Amygdala (tissue), 56 donors: ENCODE measurements around the gene ARHGAP5.

ENCODE experiments used
- DNase-seq, 56 donors: peaks; one replicate each; lab custom pipeline; 2025; lab: John Stamatoyannopoulos, UW

Gene ARHGAP5

DNA sequence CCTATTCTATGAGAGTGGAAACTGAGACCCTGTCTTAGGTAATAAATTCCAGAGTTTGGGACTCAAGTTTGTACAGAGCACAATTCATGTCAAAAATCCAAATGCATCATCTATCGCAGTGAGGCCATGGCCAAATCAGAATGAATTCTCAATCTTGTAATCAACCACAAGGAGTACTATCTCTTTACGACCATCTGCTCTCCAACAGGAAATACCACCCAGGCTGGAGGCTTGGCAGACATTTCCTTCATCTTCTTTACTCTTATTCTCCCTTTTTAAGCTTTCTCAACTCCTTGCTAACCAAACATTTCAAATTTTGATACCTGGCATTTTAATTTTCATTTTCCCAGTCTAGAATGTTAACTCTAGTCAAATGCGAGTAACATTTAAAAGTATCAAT lies 92.1 kb downstream of the ARHGAP5 start:
- no peak for DNase-seq

DNA sequence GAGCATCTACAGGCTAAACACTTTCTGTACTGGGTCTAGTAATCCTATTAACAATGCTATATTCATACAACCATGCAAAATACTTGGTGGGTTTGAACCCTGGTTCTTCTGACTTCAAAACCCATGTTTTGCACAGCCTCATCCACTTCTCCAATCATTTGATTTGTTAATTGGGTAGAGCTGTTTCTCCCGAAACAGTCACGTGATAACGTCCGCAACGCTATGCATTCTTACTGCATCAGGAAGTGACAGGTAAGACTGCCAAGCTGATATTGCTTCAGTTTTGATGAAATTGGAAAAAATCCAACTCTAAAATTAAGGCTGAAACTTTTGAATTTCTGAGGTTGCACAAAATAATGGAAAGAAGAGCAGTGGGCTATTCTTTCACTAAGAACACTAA lies 94.4 kb downstream of the ARHGAP5 start:
- no peak for DNase-seq

DNA sequence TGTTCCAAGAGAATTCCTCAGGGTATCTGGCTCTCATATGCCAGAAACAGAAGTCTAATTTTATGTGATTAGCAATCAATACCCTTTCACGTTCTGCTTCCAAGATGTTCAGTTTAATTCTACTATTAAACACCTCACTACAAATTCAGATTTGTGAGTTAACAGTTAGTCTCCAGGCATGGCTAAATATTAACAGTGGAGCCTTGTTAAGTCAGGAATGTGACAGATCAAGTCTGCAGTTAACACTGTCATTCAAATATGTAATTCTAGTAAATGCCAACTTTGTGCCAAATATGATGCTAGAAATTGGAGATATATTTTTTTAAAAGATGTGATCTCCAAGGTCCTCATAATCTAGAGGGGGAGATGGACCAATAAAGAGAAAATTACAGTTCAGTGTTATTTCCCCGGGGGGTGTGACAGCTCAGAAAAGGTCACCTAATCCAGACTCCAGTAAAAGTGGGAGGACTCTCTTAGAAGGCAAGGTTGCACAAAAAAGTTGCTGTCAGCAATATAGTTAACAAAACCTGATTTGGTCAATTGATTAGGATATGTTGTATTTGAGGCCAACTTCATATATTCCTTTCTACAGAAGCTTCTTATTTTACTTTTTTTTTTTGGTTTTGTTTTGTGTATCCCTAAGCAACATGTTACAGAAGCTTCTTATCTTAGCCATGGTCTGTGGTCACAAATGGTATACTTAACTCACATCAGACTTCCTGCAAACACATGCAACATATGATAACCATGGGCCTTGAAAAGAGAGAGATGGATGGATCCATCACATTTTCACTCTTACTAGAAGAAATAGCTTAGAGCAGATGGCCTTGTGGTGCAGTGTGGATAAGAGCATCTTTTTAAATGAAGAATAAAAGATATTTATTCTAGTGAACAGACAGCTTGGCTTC lies 106.3 kb downstream of the ARHGAP5 start:
- DNase-seq, result no peak

DNA sequence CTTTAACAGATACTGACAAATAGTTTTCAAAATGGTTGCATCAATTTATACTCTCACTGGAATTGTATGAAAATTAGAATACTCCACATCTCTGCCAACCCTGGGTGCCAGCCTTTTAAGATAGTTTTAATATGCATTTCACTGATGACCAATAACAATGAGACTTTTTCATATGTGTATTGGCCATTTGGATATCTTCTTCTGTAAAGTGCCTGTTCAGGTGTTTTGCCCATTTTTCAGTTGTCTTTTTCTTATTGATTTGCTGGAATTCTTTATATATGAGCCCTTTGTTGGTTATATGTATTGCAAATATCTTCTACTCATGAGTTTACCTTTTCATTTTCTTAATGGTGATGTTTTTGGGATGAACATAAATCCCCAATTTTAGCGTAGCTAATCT lies 108.0 kb downstream of the ARHGAP5 start:
- no peak for DNase-seq

DNA sequence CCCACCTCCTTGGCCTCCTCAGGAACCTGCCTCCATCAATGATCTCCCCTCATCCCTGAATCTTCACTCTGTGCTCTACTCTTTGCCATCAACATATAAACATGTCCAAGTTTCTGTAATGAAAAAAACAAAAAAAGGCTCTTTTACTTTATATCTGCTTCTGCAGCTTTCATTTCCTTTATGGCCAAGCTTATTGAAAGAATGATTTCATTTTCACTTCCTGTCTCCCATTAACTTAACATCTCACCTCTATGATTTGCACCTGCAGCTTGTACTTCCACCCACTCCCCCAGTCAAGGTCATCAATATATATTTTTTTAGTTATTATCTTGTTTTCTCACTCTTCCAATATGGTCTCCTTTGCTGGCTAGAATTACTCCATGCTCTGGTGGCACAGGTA lies 109.1 kb downstream of the ARHGAP5 start:
- no peak for DNase-seq

DNA sequence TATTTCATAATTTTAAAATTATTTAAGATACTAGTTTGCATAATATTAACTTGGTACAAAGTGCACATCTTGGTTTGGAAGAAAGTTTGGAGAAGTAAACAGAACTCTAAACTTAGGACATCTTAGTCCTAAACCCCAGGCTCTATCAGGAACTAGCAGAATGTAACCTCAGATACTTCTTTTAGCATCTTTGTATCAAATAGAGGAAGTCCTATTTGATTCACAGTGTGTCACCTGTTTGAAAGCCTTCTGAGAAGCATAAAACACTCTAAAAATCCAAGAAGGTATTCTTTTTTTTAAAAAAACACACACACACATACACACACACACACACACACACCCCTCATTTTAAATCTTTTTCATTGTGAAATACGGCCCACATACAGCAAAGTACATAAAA lies 112.7 kb downstream of the ARHGAP5 start:
- DNase-seq, result no peak

DNA sequence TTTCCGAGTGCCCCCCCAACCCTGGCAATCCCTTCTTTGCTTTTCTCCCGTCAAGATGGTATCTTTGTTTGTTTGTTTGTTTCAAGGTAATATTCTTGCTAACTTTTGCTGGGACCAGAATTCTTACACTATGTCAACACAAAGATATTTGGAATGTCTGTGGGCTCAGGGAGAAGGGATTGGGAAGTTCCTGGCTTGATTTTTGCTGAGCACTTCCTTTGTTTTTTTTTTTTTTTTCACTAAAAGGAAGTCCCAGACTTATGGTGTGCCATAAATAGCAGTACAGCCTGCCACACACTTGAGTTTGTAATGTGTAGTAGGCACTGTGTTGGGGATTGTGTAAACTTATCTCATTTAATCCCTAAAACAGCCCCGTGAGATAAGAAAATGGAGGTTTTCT lies 113.6 kb downstream of the ARHGAP5 start:
- DNase-seq, result no peak

DNA sequence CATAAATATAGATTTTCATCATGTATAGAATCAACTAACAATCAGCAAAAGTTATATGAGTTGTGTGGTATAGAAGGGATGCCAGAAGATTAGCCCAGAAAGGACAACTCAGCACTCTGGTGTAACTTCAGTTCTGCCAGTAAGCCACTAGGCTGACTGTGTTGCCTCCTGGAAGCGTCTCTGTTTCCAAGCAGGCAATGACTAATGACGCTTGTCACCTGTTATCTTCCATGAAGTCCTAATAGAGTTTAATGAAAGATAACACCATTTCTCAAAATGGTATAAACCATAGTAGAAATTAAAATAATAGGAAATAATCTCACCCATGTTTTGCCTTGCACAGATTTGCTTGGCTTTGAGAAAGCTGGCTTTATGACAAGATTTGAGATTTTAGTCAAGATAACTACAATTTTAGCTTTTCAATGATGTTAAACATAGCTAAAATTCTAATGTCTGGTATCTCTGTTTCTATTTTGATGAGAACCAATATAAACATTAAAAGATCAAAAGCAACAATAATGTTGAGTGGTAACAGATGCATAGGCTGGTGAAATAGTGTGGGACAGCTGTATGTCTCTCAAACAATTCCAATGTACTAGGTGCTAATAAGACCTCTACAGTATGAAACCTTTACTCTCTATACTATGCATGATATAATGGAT lies 115.7 kb downstream of the ARHGAP5 start:
- DNase-seq, result no peak

DNA sequence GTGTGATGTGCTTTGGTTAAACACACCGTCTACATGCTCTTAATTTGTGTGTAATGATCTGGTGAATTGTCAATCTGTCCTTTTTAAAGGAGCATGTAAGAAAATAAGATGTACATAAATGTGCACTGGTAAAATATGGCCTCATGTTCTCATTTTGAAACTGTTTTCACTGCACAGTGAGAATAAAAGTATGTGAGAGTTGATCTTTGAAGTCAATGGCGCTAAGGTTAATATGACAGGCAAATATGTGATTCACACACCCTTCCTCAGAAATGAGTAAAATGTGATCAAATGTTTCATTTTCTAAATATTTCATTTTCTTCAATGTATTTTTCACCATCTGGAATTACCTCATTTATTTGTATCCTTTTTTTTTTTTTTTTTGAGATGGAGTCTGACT lies 116.4 kb downstream of the ARHGAP5 start:
- no peak for DNase-seq

DNA sequence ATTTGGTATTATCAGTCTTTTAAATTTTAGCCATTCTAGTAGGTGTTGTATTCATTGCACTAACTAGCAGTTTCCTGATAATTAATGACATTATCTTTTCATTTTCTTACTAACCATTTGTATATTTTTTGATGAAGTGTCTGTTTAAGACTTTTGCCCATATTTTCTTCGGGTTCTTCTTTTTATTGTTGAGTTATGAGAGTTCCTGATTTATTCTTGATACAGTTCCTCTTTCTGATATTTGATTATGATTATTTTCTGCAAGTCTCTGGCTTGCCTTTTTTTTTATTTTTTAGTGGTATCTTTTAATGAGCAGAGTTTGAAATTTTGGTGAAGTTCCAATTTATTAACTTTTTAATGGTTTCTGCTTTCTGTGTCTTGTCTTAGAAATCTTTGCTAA lies 118.5 kb downstream of the ARHGAP5 start:
- no peak for DNase-seq

DNA sequence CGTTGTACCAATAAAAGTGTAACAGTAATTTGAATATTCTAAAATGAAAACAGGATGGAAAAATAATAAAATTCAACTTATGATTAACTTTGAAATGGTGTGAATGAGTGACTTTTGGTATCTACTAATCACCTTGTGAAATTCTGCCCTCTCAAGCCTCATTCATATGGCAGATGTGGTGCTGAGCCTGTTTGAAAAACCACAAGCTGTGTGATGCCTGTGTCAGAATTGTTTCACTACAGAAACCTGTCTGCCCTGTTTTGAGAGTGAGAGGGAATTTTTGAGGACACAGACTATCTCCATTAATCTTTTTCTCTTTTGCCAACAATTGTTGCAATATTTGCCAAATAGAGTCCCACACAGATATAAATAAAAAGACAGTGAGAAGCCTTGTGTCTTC lies 120.8 kb downstream of the ARHGAP5 start:
- DNase-seq, result no peak

DNA sequence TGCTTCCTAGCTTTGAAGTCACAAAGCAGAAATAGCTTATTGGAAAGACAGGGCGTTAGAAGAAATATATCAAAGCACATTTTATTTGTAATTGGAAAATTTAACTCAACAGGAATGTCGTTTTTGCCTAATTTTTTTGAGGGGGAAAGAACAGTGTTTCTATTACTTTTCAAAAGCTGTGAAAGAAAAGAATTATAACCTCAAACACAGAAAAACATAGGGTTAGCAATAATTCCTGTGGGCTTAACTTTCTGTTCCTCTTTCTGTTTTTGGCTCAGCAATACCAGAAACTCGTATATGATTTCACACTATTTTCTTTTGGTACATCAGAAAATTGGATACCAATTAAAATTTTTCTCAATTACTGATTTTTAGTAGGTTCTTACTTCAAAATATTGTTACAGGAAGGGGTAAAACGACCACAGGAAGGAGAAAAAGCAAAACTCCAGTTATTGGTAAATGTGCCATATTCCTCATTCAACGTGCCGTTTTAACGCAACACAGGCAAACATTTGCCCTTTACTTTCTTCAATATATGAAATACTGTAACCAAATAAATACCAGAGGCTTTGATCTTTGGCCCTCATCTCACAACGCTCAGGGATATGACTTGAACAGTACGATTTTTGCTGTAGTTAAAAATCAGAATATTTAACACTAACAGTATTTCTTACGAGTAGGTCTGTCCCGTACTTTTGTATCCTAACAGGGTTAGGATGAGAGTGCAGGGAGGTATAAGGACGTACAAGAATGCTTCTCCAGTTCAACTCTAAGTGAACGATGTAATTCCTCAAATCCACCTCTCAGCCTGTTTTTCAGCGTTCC lies 123.5 kb downstream of the ARHGAP5 start:
- no peak for DNase-seq

DNA sequence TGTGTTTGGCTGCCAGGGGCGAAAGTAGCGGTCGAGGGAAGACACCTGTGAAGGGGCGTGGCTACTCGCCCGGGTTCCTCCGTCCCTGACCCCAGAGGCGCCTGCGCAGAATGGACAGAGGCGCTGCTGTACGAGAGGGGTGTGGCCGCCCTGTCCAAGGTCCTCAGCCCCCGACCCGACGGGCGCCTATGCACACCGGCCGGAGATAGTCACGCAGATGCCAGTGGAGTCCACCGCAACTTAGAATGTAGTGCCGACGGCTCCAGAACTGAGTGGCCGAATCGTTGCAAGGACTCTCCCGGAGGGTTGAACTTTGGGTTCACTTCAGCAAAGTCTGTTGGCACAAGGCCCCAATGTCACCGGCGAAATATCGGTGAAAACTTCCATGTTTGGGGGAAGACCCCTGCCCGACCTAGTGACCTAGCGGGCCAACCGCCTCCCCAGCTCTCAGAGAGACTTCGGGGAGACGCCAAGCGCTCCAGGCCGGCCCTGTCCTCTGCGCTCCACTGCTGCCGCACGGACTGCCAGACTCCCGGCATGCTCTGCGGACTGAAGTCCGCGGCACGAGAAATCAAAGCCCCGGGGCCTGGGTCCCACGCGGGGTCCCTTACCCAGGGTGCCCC lies 124.2 kb downstream of the ARHGAP5 start:
- peak in 53 of 56 donors; percentile 8 to 86 (median 59) for DNase-seq

DNA sequence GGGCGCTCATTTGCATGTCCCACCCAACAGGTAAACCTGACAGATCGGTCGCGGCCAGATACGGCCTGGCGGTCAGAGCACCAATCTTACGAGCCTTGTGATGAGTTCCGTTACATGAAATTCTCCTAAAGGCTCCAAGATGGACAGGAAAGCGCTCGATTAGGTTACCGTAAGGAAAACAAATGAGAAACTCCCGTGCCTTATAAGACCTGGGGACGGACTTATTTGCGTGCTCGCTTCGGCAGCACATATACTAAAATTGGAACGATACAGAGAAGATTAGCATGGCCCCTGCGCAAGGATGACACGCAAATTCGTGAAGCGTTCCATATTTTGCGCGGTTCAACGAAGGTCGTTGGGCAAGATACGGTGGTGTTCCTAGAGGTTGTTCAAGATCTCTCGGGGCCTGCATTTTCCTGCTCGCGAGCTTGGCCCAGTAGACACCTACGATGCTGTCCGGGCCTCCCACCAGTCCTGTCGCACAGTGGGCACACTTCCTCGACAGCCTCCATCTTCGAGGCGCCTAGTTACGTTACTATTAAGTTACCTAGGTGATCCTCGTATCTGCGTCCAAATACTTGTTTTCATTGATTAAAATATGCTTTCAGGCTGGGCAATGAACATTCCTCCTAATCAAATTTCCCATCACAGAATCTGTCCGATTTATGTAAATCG lies 124.8 kb downstream of the ARHGAP5 start, which contains the start of gene RNU6-7:
Gene RNU6-7 (plus strand): TSS at position 230 of the 675 bp plus-strand sequence.
- peak in 22 of 56 donors; percentile 9 to 73 (median 40) for DNase-seq

DNA sequence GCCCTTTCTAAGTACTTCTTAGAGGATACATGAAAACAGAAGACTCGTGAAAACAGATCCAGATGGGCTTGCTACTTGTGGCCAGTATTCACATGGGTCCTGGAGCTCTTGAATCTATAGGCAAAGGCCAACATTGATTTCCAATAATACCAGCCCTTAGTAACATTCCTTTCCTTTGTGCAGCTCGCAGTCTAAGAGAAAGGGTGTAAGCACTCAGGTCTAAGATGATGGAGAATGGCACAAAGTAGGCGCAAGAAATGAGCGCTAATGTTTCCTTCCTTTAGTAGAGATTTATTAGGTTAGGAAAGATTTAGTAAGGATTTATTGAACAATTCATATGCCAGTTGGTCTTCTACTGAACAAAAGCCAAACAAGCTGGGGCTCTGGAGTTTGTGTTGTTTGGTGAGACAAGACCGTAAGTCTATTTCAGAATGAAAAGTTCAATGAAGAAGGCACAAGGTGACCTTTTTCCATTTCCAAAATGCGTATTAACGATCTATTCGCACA lies 125.4 kb downstream of the ARHGAP5 start:
- DNase-seq, result peak in 6 of 56 donors; percentile 22 to 52 (median 32)

DNA sequence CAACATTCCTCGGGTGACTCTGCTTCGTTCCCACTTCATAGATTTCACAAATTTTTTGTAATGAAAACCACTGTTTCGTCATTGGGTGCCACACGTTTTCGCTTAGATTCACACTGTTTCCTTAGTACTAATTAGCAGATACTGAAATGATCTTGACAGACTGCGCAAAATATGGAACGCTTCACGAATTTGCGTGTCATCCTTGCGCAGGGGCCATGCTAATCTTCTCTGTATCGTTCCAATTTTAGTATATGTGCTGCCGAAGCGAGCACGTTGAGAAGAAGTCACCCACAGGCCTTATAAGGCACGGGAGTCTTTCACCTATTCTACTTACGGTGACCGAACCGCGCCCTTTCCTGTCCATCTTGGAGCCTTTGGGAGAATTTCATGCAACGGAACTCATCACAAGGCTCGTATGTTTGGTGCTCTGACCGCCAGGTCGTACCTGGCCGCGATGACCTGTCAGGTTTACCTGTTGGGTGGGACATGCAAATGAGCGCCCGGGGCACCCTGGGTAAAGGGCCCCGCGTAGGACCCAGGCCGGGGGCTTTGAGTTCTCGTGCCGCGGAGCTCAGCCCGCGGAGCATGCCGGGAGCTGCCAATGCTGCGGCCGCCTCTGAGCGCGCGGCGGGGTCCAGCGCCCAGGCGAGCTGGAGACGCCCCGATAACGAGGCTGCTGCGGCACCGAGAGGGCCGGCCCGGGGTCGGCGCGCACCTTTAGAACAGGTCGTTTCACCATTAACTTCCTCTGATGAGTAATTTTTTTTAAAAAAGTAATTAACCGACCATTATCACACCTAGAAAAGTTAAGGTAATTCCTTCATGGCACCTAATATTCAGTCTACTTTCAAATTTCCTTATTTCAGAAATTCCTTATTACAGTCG lies 126.1 kb downstream of the ARHGAP5 start, which contains the start of gene RNU6-8:
Gene RNU6-8 (minus strand): TSS at position 272 of the 885 bp plus-strand sequence.
- DNase-seq, result peak; percentile 17 to 96 (median 76)

DNA sequence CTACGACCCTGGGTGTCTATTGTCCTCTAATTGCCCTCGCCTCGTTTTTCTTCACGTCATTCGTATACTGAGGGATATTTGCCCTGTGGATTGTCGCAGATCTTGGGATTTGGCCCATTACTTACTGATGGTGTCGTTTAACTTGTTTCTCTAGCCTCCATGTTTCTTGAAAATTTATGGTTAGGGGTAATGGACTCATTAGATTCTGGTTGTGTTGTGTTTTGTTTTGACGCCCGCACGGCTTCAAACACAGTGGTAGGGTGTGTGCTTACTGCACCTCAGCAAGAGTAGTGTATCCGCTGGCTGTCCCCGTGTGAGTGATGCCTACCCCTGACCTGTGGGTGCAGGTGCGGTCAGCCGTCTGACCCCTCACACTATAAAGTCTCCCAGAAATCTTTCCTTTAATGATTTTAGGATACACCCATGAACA lies 126.8 kb downstream of the ARHGAP5 start:
- DNase-seq, result peak in 4 of 56 donors; percentile 8 to 21 (median 14)

DNA sequence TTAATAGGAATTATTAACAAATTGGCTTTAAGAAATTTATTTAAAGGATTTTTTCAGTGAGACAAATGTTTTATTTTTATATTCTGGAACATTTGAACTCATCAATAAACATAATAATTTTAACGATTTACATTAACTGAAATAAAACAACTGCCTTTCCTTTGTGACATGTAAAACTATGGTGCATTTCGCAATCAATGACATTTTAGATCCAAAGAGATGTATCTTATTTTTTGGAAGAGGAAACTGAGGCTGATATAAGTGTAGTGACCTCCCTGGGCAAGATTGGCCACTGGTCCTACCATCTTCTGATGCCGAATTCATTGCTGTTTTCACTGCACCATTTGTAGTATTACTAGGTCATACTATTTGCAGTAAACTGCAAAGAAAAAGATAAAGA lies 128.4 kb downstream of the ARHGAP5 start:
- DNase-seq, result no peak
